ENCODE measurements around the gene RASEF. TPM values are rescaled to one million over a fixed set of nuclear protein-coding genes. Genes with fewer than 3 reads are reported as not detected.

The RASEF gene
- total RNA-seq, 4 donors from 2014 or later, result 3.4 to 6.2 (median 4.8) TPM

DNA sequence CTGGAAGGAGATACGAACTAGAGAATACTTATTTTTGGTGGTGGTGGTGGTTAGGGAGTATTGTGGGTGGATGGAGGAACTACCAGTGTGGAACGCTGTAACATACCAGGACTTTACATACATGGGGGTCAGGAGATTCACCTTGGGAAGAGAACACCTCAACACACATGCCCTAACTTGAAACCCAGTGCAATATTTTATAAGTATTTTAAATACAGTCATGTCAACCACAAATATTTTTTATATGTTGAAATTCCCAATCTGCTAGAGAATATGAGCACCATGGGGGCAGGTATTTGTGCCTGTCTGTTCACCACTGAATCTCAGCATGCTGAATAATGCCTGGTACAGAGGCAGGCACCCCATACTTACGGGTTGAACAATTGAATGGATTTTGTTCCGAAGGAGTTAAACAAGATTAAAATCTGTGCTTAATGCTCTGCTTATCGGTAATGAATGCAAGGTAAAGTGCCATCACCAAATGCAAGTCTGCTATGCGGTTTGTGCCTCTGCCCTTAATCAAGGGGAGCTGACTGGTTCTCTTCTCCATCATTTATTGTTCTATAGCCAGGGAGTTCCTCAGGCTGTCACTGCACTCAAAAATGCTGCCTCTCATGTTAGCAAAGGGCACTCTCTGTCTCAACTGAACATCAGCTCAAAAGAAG is 65.3 kb downstream of the RASEF start:
- no peak overlapping the region for H3K4me3 ChIP-seq
- TF ChIP-seq POLR2AphosphoS5 (IDR thresholded peaks at IDR 0.05), result no peak
- no peak for TF ChIP-seq POLR2A (IDR thresholded peaks at IDR 0.05)
- no peak for TF ChIP-seq EP300 (IDR thresholded peaks at IDR 0.05)
- TF ChIP-seq, protein P1, sequence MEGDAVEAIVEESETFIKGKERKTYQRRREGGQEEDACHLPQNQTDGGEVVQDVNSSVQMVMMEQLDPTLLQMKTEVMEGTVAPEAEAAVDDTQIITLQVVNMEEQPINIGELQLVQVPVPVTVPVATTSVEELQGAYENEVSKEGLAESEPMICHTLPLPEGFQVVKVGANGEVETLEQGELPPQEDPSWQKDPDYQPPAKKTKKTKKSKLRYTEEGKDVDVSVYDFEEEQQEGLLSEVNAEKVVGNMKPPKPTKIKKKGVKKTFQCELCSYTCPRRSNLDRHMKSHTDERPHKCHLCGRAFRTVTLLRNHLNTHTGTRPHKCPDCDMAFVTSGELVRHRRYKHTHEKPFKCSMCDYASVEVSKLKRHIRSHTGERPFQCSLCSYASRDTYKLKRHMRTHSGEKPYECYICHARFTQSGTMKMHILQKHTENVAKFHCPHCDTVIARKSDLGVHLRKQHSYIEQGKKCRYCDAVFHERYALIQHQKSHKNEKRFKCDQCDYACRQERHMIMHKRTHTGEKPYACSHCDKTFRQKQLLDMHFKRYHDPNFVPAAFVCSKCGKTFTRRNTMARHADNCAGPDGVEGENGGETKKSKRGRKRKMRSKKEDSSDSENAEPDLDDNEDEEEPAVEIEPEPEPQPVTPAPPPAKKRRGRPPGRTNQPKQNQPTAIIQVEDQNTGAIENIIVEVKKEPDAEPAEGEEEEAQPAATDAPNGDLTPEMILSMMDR (IDR thresholded peaks at IDR 0.05), result no peak
- H3K9me3 ChIP-seq, result no peaks in the 10 kb centered on the region
- no peak for DNase-seq (ENCODE audit: low spot score in 2 of 2)
- WGBS, result 80% methylated on average over 6 of the region's 6 CpGs
- no peak overlapping the region for H3K27ac ChIP-seq
- no peaks in the 10 kb centered on the region for H3K4me1 ChIP-seq
- no peaks in the 10 kb centered on the region for H3K27me3 ChIP-seq
- H3K36me3 ChIP-seq, result no peaks in the 10 kb centered on the region

DNA sequence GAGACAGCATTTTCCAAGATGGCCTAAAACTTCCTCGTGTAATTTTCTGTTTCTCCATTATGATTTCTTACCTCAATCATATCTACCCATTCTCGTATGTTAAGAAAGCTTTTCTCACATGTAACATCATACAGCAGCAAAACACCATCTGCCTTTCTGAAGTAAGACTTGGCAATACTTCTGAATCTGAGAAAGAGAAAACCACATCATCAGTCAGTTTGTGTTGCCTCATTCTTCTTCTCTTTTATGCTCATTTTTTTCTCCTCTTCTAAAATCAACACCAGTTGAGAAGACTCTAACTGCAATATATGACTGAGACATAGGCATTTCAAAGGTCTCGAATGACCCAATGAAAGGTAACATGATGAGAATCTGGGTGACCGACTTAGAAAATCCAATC is 66.0 kb downstream of the RASEF start:
- Histone ChIP-seq H3K27me3 (no peaks in the 10 kb centered on the region), H3K4me3 (no peak overlapping the region), H3K27ac (no peak overlapping the region), H3K36me3 (no peaks in the 10 kb centered on the region), H3K4me1 (no peaks in the 10 kb centered on the region), H3K9me3 (no peaks in the 10 kb centered on the region)
- TF ChIP-seq EP300 (IDR thresholded peaks at IDR 0.05) (no peak), POLR2A (IDR thresholded peaks at IDR 0.05) (no peak), POLR2AphosphoS5 (IDR thresholded peaks at IDR 0.05) (no peak)
- TF ChIP-seq, protein P1 (IDR thresholded peaks at IDR 0.05), result no peak
- WGBS, result 81% methylated on average over 4 of the region's 4 CpGs
- no peak for DNase-seq (ENCODE audit: low spot score in 2 of 2)

DNA sequence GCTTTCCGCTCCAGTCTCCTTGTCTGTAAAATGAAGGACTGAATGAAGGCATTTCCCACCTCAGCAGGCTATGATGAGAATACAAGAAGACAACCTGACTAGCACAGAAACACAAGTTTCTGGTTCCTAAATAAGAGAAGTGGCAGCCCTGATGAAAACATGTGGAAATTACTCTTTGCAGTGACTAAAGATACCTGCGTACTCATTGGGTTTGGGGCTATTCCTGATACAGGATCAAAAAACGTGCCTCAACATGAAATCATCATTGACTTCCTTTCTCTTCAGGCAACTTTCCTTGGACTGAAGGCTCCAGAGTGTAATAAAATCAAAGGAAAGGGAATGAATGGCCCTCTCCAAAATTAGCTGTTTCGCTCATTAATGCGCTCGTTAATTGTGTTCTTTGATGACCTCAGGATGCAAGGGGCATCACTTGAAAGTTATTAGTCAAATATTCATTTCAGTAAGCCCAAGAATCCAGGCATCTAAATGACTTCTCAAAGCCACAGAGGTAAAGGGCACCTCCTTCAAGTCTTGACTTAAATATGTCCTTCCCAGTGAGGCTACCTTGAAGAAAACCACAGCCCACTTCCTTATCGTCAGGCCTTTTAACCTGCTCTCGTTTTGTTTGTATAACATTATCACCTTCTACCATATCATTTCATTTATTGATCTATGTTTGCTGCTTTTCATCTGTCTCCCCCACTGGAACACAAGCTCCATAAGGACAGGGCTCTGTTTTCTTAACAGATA is 68.9 kb downstream of the RASEF start:
- Histone ChIP-seq H3K36me3 (no peaks in the 10 kb centered on the region), H3K27me3 (no peaks in the 10 kb centered on the region), H3K27ac (no peak overlapping the region), H3K9me3 (no peaks in the 10 kb centered on the region), H3K4me3 (no peak overlapping the region), H3K4me1 (no peaks in the 10 kb centered on the region)
- DNase-seq (ENCODE audit: low spot score in 2 of 2), result no peak
- WGBS, result 78% methylated on average over 8 of the region's 8 CpGs
- TF ChIP-seq POLR2AphosphoS5 (IDR thresholded peaks at IDR 0.05) (no peak), POLR2A (IDR thresholded peaks at IDR 0.05) (no peak), EP300 (IDR thresholded peaks at IDR 0.05) (no peak)
- TF ChIP-seq, protein P1 (IDR thresholded peaks at IDR 0.05), result no peak

DNA sequence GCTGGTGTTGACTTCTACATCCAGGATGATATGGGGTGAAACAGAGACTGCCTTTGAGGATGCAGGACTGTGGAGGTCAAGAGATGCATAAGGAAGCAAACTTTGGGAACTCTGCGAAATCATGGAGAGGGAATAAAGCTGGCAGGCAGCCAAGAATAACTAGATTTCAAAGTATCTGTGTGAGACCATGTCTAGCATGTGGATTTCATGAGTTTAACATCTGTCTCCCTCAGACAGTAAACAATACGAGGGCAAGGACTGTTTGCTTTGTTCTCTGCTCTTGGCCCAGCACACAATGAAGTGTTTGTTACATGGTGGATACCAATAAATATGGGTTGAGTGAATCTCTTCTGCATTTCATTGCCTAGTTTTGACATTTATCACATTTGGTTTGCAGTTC is 71.3 kb downstream of the RASEF start:
- Histone ChIP-seq H3K4me1 (no peaks in the 10 kb centered on the region), H3K36me3 (no peaks in the 10 kb centered on the region), H3K27ac (no peak overlapping the region), H3K4me3 (no peak overlapping the region), H3K9me3 (no peaks in the 10 kb centered on the region), H3K27me3 (no peaks in the 10 kb centered on the region)
- 42% methylated on average over 2 of the region's 2 CpGs for WGBS
- no peak for TF ChIP-seq POLR2AphosphoS5 (IDR thresholded peaks at IDR 0.05)
- TF ChIP-seq, protein P1 (IDR thresholded peaks at IDR 0.05), result no peak
- TF ChIP-seq POLR2A (IDR thresholded peaks at IDR 0.05), result no peak
- TF ChIP-seq EP300 (IDR thresholded peaks at IDR 0.05), result no peak
- no peak for DNase-seq (ENCODE audit: low spot score in 2 of 2)

DNA sequence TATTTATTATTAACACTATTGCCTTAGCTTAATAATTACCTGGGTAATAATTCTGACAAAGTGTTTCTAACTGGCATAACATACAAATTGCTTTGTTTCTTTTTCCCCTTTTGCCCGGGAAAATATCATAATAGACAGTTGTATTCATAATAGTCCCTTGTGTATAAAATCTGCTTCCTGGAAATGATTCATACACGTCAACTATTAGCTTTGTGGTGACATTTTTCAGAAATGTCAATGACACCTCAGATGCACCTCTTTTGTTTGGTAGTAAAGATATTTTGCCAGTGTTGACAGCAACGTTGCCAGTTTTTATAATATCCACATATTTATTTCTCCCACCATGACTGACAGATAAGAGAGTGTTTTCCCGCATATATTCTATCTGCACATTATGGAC is 73.0 kb downstream of the RASEF start:
- H3K27ac ChIP-seq, result no peak overlapping the region
- no peak overlapping the region for H3K4me3 ChIP-seq
- no peaks in the 10 kb centered on the region for H3K9me3 ChIP-seq
- no peaks in the 10 kb centered on the region for H3K4me1 ChIP-seq
- DNase-seq (ENCODE audit: low spot score in 2 of 2), result no peak
- WGBS, result 79% methylated on average over 3 of the region's 4 CpGs
- H3K36me3 ChIP-seq, result no peaks in the 10 kb centered on the region
- no peaks in the 10 kb centered on the region for H3K27me3 ChIP-seq
- no peak for TF ChIP-seq POLR2AphosphoS5 (IDR thresholded peaks at IDR 0.05)
- TF ChIP-seq POLR2A (IDR thresholded peaks at IDR 0.05), result no peak
- no peak for TF ChIP-seq EP300 (IDR thresholded peaks at IDR 0.05)
- TF ChIP-seq, protein P1 (IDR thresholded peaks at IDR 0.05), result no peak

Data from suprapubic skin (tissue), 4 donors.